NCI-H748 (cell line): ENCODE results near the gene UGT2B10.
A peak's percentile ranks its signal among the peaks of the same experiment; 100 is the strongest.
"Not testable (repeated sequence)": the region's sequence is repeated elsewhere in the genome, so short reads cannot be mapped to it uniquely, and the experiment has no call there.

Experiments used
- DNase-seq: peaks from one replicate; lab custom pipeline; 2025; ENCODE audit not compliant: unreplicated experiment; lab: John Stamatoyannopoulos, UW

Gene UGT2B10

DNA sequence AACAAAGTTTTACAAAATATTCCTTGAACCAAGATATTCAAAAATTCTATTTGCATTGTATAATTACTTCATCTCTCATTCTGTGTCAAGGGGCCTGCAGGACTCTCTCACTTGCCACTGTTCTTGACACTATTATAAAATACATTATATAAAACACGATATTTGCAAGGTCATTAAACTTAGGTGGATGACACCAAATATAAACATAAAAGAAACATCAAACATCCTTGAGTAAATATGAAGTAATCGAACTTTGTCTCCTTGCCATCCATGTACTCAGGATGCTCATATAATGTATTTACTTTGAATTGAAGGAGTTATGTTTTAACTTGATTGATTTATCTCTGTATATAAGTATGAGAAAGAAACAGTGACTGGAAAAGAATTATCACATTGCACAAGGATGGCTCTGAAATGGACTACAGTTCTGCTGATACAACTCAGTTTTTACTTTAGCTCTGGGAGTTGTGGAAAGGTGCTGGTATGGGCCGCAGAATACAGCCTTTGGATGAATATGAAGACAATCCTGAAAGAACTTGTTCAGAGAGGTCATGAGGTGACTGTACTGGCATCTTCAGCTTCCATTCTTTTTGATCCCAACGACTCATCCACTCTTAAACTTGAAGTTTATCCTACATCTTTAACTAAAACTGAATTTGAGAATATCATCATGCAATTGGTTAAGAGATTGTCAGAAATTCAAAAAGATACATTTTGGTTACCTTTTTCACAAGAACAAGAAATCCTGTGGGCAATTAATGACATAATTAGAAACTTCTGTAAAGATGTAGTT is at the start of gene UGT2B10:
Gene UGT2B10, plus strand, starts transcription at position 378 of the 793 bp plus-strand sequence. Its CDS starts 26 bp downstream, at position 404.
- not testable (repeated sequence) for DNase-seq

DNA sequence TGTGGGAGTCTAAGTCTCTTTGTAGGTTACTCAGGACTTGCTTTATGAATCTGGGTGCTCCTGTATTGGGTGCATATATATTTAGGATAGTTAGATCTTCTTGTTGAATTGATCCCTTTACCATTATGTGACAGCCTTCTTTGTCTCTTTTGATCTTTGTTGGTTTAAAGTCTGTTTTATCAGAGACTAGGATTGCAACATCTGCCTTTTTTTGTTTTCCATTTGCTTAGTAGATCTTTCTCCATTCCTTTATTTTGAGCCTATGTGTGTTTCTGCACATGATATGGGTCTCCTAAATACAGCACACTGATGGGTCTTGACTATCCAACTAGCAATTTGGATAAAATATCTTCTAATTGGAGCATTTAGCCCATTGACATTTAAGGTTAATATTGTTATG is 44.0 kb upstream of the UGT2B10 start:
- not testable (repeated sequence) for DNase-seq

DNA sequence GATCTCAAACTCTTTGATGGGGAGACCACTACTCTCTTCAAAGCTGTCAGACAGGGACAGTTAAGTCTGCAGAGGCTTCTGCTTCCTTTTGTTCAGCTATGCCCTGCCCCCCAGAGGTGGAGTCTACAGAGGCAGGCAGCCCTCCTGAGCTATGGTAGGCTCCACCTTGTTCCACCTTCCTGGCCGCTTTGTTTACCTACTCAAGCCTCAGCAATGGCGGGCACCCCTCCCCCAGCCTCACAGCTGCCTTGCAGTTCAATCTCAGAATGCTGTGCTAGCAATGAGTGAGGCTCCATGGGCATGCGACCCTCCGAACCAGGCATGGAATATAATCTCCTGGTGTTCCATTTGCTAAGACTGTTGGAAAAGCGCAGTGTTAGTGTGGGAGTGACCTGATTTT is 42.1 kb upstream of the UGT2B10 start:
- no peak for DNase-seq

DNA sequence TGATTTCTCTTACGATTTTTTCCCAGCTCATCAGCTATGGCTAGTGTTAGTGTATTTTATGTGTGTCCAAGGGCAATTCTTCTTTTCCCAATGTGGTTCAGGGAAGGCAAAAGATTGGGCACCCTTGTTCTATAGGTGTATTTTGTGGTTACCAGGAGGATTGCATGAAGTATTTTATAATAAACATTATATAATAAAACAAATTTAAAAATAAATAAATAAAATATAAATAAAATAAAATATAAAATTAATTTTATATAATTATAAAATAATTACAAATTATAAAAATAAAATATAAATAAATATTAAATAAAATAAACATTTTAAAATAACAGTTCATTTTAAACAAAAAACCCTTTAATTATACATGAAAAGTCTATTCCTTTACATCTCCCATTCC is 35.6 kb upstream of the UGT2B10 start:
- DNase-seq: no peak

DNA sequence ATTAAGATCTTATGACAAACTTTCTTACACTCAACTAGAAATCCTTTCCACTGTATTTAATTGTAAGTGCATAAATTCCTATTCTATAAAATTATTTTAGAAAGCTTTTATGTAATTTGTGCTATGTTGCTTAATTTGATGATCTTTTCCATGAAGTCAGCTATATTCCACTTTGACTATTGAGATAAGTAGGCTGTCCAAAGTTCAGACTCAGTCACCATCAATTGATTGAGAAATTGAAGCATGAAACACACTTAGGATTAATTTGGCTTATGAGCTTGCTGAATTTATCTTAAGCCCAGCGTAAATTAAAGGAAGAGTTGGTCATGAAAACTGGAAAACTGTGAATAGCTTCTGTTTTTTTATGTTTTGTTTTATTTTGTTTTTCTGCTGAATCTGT is 18.7 kb upstream of the UGT2B10 start:
- DNase-seq: no peak

DNA sequence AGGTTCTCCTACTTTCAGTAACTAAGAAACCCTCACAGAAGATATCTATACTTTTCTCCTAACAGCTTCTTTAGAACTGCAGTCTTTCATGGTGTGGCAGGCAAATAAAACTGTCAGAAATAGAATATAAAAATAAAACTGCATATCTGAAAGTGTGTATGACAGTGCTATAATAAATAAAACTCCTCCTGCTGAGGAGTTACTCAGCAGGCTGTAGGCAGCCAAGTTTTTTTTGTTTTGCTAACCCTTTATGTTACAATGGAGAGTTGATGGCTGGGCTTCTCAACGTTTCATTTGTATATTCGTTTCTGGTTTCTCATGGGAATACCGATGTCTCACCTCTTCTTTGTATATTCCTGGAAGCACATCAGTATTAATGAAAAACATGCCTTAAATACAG is 18.2 kb upstream of the UGT2B10 start:
- DNase-seq: no peak

DNA sequence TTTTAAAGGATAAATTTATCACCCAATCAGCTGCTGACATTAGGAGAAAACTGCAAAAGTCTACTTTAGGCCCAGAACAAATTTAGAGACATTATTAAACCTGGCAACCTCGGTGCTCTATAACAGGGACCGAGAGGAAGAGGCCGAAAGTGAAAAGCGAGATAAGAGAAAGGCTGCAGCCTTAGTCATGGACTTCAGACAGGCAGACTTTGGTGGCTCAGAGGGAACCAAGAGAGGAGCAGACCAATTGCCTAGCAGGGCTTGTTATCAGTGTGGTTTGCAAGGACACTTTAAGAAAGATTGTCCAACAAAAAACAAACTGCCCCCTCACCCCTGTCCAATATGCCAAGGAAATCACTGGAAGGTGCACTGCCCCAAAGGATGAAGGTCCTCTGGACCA is 12.8 kb upstream of the UGT2B10 start:
- DNase-seq: no peak

DNA sequence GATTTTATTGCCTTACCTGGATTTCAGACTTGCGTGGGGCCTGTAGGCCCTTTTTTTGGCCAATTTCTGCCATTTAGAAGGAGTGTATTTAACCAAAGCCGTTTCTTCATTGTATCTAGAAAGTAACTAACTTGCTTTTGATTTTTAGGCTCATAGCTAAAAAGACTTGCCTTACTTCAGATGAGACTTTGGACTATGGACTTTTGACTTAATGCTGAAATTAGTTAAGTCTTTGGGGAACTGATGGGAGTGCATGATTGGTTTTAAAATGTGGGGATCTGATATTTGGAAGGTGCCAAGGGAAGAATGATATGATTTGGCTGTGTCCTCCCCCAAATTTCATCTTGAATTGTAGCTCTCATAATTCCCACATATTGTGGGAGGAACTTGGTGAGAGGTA is 7.7 kb upstream of the UGT2B10 start:
- DNase-seq: no peak

DNA sequence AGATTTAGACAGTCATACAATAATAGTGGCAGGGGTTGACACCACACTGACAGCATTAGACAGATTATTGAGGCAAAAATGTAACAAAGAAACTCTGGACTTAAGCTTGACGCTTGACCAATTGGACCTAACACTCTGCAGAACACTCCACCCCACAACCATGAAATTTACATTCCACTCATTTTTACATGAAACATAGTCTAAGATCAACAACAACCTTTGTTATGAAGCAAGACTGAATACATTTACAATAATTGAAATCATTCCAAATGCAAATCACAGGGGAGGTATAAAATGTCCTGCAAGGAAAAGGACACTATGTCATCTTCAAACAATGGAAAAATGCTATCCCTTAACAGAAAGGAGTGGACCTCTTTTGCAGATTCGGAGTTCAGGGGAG is 4.9 kb upstream of the UGT2B10 start:
- no peak for DNase-seq

DNA sequence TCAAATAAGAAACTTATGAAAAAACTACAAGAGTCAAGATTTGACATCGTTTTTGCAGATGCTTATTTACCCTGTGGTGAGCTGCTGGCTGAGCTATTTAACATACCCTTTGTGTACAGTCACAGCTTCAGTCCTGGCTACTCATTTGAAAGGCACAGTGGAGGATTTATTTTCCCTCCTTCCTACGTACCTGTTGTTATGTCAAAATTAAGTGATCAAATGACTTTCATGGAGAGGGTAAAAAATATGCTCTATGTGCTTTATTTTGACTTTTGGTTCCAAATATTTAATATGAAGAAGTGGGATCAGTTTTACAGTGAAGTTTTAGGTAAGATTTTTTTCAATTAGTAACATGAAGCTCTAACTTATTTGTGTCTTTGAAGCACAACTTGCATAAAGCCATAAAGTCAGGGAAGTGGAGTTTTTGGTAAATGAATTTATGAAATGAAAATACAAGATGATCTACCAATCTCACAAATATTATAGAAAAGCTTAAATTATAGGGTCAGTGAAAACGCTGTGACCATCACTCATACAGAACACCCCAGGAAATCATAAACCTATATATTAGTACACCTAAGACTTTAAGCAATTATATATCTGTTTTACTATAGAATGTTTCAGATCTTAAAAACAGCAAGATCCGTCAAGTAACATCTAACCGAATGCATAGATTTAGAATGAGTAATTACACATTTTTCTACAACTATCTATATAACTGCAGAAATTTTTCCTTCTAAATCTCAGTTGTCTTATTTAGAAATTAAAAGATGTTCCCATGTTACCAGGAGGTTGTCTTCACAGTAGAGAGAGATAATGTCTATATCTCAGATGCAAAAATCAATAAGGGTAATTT is 844 bp downstream of the UGT2B10 start:
- DNase-seq: peak; percentile 2

DNA sequence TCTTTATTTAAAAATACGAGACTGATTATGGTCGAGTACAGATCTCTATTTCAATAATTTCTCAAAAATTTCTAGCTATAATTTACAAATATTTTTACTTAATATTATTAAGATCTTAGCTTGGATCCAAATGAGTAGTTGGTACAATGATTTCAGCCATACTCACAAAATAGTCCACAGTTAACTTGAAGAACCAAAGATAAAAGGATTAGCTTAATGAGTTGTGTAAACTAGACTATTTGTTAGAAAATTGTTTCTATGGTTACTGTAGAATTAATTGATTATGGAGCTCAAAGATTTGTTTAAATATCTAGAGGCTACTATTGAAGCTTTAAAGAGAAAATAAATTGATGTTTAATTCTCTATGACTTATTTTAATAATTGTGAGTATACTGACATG is 1.6 kb downstream of the UGT2B10 start:
- DNase-seq: no peak

DNA sequence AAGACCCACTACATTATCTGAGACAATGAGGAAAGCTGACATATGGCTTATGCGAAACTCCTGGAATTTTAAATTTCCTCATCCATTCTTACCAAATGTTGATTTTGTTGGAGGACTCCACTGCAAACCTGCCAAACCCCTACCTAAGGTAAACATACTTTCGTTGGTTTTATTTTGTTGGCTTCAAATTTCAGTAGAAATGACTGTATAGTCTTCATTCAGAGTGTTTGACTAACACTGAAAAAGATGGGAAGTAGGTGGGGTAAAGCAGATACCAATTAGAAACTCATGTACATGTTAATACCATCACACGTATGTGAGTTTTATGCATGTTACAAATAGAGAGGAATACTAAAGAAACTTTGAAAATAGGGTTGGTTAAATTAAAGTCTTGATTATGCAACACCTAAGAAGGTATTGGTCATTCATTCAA is 2.3 kb downstream of the UGT2B10 start:
- DNase-seq: peak; percentile 66

DNA sequence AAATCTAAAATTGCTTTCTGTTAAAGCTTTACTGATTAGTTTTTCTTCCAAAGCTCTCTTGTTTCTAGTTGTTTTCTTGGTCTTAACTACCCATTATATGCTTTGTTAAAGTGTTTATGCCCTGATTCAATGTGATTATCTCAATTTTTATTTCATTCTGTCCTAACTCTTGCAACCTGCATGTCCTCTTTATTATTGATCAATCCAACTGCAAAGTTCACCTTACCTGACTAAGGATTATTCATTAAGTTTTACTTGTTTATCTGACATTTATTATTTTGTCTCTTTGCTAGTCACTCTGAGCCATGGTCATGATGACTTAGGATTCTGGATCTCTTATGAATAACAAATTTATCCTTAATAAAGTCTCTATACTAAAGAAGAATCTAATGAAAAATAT is 15.8 kb downstream of the UGT2B10 start:
- no peak for DNase-seq

DNA sequence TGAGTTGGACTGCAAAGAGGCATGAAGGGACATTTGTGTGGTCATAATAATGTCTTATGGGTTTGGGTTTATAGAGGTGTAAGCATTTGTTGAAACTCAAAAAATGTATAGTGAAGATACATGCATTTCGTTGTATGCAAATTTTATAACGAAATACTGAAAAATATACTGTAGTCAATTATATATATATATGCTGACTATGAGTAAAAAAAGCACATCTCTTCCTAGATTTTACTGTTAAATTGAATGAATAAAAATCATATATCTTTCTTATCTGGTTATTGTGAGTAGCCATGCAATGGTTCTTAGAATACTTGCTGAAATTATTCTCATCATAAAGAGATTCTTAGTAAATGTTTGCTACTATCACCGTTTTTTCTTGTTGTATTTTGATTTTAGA is 34.5 kb downstream of the UGT2B10 start:
- DNase-seq: no peak

DNA sequence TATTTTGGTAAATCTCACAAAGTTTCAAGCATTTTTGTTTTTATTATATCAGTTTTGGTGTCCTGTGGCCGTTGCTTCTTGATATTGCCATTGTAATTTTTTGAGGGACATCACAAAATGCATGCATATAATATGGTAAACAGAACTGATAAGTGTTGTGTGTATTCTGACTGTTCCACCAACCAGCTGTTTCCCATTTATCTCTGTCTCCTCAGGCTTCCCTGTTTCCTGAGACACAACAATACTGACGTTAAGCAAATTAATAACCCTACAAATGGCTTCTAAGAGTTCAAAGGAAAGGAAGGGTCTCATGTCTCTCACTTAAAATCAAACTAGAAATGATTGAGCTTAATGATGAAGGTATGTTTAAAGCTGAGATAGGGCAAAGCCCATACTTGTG is 40.0 kb downstream of the UGT2B10 start:
- DNase-seq: no peak

DNA sequence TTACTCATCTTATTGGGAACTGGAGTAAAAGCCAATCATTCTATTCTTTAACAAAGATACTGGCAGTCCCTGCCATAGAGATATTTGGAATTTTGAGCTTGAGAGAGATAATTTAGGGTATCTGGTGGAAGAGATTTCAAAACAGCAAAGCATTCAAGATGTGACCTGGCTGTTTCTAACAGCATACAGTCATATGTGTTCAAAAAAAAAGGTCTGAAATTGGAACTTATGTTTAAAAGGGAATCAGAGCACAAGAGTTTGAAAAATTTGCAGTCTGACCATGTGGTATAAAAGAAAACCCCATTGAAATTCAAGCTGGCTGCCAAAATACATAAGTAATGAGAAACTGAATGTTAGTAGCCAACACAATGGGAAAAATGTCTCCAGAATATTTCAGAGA is 42.2 kb downstream of the UGT2B10 start:
- DNase-seq: no peak

DNA sequence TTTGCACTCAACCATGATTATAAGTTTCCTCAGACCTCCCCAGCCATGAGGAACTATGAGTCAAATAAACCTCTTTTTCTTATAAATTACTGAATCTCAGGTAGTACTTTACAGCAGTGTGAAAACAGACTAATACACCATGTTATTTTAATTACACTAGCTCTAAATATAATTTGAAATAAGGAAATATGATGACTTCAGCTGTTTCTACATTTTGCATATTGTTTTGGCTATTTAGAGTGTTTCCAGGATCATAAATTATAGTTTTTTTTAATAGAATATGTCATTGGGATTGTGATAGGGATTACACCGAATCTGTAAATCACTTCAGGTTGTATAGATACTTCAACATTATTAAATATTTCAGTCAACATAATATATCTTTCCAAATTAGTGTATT is 43.9 kb downstream of the UGT2B10 start:
- no peak for DNase-seq

DNA sequence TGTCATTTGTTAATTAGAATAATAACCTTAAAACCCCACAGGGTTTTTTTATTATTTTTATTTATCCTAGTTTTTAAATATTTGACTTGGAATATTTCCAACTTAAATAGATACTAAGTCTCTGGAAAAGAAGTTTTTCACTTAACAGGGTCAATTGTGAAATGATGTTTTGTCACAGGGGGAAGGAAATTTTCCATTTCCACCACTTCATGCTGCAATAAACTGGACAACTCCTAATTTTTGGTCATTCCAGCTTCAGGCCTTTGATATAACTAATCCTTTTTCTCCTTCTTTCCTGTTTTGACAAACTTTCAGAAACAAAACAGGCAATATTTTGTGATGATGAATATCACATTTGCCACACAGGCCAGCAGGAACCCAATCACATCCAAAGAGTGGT is 45.3 kb downstream of the UGT2B10 start:
- no peak for DNase-seq

DNA sequence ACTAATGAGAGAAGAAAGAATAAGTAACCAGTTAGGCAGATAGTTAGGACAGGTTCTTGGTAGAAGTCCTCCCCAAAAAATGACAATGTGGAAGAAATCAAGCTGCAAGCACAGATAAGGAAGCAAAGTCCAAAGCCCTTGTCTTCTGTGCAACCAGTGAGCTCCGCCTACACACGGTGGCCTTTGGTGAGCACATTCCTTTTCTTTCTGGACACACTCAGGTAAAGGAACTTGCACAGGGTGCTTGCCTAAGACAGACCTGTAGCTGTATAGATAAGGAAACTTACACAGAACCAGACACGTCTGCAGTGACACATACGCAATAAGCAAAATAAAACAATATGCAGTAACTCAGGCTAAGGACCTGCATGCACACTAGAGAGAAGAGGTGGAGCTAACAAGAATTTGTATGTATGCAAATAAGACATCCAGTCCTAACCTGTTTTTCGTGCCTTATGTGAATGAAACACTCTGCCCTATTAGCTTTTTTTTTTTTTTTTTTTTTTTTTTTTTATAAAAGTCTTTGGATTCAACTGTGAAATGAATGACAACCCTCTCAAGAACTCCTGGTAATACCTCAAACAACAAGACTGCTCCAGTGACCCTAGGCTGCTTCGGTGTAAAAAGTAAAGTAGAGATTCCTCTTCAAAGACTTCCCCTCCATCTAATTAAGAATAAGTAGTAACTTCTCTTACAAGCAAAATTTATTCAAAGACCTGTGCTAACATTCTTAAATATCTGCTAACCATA is 48.8 kb downstream of the UGT2B10 start:
- no peak for DNase-seq

DNA sequence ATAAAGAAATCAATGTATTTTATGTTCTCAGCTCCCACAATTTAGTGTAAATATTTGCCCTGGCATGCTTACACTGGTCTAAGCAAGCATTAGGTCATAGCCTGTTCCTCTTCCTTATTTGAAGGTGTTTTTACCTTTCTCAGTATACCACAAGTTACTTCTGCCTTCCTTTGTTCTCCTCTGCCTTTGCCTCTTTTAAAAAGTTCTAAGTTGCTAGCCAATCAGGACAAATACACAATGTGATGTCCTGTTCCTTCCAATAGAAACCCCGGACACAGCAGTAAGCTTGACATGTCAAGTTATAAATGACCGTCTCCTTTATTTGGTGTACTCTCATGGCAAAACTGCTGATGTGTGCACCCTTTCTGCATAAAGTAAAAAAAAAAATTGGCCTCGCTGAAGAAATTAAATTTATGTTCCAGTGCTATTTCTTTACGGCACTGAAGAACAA is 49.4 kb downstream of the UGT2B10 start:
- peak; percentile 12 for DNase-seq

DNA sequence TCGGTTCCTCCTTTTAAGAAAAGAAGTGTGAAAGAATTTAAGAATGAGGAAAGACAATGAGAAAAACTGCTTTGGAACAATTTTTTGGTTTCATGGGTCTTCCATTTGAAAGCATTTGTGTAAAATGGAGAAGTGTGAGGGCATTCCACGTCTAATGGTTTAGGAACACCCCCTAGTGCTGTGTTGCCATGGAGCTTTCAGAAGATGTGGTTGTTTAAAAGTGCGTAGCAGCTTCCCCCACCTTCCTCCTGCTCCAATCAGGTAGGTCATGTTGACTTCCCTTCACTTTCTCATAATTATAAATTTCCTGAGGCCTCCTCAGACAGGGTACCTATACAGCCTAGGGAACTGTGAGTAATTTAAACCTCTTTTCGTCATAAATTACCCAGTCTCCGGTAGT is 50.0 kb downstream of the UGT2B10 start:
- no peak for DNase-seq
